ENCODE results near the gene MAST4. TPM values are rescaled to one million over a fixed set of nuclear protein-coding genes. Genes with fewer than 3 reads are reported as not detected.

MAST4 gene
- total RNA-seq, 1 donor from 2014 or later = 0.99 TPM

- H3K9me3 ChIP-seq (ENCODE audit: low read depth) = no peaks in the 10 kb centered on the region
- H3K9me3 Mint-ChIP-seq = no peaks in the 10 kb centered on the region
Observed at GRCh38 chr5:66870708-66871107, 274.5 kb downstream of the MAST4 start.

GRCh38 chr5:66871651-66872050, 275.5 kb downstream of the MAST4 start:
- H3K27ac ChIP-seq = no peak overlapping the region
- no peak for TF ChIP-seq EZH2phosphoT487 (IDR thresholded peaks at IDR 0.05)
- H3K9me3 ChIP-seq (ENCODE audit: low read depth) = no peaks in the 10 kb centered on the region
- no peaks in the 10 kb centered on the region for H3K79me2 ChIP-seq (ENCODE audit: low read depth)
- peaks cover 41% of the 10 kb centered on the region for H3K4me1 ChIP-seq
- Mint-ChIP-seq H3K27ac (no peak overlapping the region), H3K4me1 (peaks cover 45% of the 10 kb centered on the region), H3K4me3 (no peak overlapping the region), H3K9me3 (no peaks in the 10 kb centered on the region), H3K36me3 (no peaks in the 10 kb centered on the region), H3K27me3 (ENCODE audit: insufficient read depth, low read depth) (peaks cover 2% of the 10 kb centered on the region)
- no peak for DNase-seq (ENCODE audit: low spot score)
- H3F3A ChIP-seq (ENCODE audit: low read depth) = peaks cover 20% of the 10 kb centered on the region
- H3K36me3 ChIP-seq = no peaks in the 10 kb centered on the region
- no peaks in the 10 kb centered on the region for H4K20me1 ChIP-seq (ENCODE audit: low read depth)
- no peak overlapping the region for H3K4me2 ChIP-seq
- no peak overlapping the region for H3K9ac ChIP-seq
- no peaks in the 10 kb centered on the region for H3K27me3 ChIP-seq
- no peak overlapping the region for H2AFZ ChIP-seq (replicated peaks)
- H3K4me3 ChIP-seq = no peak overlapping the region

More at GRCh38 chr5:66870708-66871107, 274.5 kb downstream of the MAST4 start:
- peaks cover 41% of the 10 kb centered on the region for H3K4me1 ChIP-seq
- no peaks in the 10 kb centered on the region for H4K20me1 ChIP-seq (ENCODE audit: low read depth)
- no peaks in the 10 kb centered on the region for H3K36me3 ChIP-seq
- no peak overlapping the region for H3K4me3 Mint-ChIP-seq
- H3K4me2 ChIP-seq = no peak overlapping the region
- H2AFZ ChIP-seq (replicated peaks) = no peak overlapping the region
- no peak for TF ChIP-seq CTCF (IDR thresholded peaks at IDR 0.05)
- TF ChIP-seq EZH2phosphoT487 (IDR thresholded peaks at IDR 0.05) = no peak
- TF ChIP-seq EZH2 (IDR thresholded peaks at IDR 0.05) = no peak
- H3F3A ChIP-seq (ENCODE audit: low read depth) = peaks cover 20% of the 10 kb centered on the region
- H3K27me3 Mint-ChIP-seq (ENCODE audit: insufficient read depth, low read depth) = peaks cover 2% of the 10 kb centered on the region
- H3K4me3 ChIP-seq = no peak overlapping the region
- no peaks in the 10 kb centered on the region for H3K27me3 ChIP-seq
- DNase-seq (ENCODE audit: low spot score) = no peak
- H3K36me3 Mint-ChIP-seq = no peaks in the 10 kb centered on the region
- H3K9ac ChIP-seq = no peak overlapping the region
- no peak overlapping the region for H3K27ac Mint-ChIP-seq
- no peaks in the 10 kb centered on the region for H3K79me2 ChIP-seq (ENCODE audit: low read depth)
- H3K4me1 Mint-ChIP-seq = peaks cover 45% of the 10 kb centered on the region
- H3K27ac ChIP-seq = no peak overlapping the region

GRCh38 chr5:66872736-66873331, 276.6 kb downstream of the MAST4 start:
- no peaks in the 10 kb centered on the region for H3K9me3 ChIP-seq (ENCODE audit: low read depth)

More at GRCh38 chr5:66872736-66873331, 276.6 kb downstream of the MAST4 start:
- Histone ChIP-seq H3K4me2 (peak overlapping the region; percentile 53), H2AFZ (replicated peaks) (no peak overlapping the region), H3K79me2 (ENCODE audit: low read depth) (no peaks in the 10 kb centered on the region), H3K27me3 (no peaks in the 10 kb centered on the region), H3K9ac (no peak overlapping the region), H3K27ac (peak overlapping the region; percentile 73), H3K36me3 (no peaks in the 10 kb centered on the region), H3F3A (ENCODE audit: low read depth) (peaks cover 20% of the 10 kb centered on the region), H3K4me1 (peaks cover 39% of the 10 kb centered on the region), H4K20me1 (ENCODE audit: low read depth) (no peaks in the 10 kb centered on the region), H3K4me3 (no peak overlapping the region)
- Mint-ChIP-seq H3K36me3 (no peaks in the 10 kb centered on the region), H3K27ac (peak overlapping the region; percentile 4), H3K27me3 (ENCODE audit: insufficient read depth, low read depth) (peaks cover 2% of the 10 kb centered on the region), H3K4me1 (peaks cover 45% of the 10 kb centered on the region), H3K9me3 (no peaks in the 10 kb centered on the region), H3K4me3 (no peak overlapping the region)
- no peak for TF ChIP-seq CTCF (IDR thresholded peaks at IDR 0.05)
- TF ChIP-seq EZH2 (IDR thresholded peaks at IDR 0.05) = no peak
- peak; percentile 99 for TF ChIP-seq EZH2phosphoT487 (IDR thresholded peaks at IDR 0.05)
- DNase-seq (ENCODE audit: low spot score) = peak; percentile 72

Measured in neural progenitor cell (in vitro differentiated cells).